Glomerular visceral epithelial cell (primary cell): ENCODE measurements around the gene MBOAT2.

Experiments used
- DNase-seq: peaks from one replicate; pipeline ENCODE4 v3.0.0-alpha.2; 2016; ENCODE audit errors: extremely low spot score

MBOAT2 gene

DNA sequence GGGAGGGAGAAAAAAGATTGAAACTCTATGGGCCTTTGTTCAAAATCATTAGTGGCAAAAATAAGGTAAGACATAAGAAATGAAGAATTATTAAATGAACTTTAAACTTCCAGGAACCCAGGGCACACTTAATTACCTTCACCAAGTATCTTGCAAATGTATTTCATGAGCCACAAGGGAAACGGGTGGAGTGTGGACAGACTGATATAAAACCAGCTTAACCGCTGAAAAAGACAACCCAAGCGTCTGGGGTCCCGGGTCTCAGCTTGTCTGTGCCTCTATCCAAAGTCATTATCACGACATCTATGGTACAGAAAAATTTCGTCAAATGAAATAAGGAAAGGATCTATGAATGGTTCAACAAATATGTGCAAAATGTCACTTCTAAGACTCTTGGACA, 13.9 kb upstream of the MBOAT2 start:
- DNase-seq = no peak

DNA sequence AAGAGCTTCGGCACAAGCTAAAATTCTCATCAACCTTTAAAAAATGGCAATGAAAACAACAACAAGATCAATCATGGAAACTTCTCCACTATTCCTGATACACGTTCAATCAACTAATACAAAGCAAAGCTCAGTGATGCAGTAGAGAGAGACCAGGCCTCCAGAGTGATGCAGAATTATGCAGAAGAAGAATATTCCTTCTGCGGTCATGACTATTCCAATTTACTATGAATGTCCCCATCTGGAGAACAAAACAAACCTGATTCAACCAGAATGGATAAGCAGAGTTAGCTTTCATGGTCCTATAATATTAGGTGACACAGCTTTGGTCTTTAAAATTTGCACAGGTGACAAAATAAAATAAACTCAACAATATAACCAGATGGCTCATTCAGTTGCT, 12.5 kb upstream of the MBOAT2 start:
- no peak for DNase-seq

DNA sequence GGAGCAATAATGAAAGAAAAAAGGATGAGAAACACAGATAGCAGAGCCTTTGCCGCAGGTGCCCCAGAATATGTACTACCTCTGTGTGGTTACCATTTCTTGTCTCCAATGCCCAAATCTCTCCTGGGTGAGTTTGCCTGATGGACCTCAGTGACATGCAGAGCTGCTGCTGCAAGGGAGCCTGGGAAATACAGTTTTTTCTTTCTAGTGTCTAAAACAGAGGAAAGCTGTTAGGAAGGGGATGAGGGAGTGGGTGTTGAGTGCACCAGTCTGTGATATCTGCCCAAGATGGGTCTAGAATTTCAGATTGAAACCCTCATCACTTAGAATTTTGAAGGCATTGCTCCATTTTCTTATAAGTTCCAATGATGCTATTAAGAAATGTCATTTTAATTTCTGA, 9.9 kb upstream of the MBOAT2 start:
- DNase-seq = no peak

DNA sequence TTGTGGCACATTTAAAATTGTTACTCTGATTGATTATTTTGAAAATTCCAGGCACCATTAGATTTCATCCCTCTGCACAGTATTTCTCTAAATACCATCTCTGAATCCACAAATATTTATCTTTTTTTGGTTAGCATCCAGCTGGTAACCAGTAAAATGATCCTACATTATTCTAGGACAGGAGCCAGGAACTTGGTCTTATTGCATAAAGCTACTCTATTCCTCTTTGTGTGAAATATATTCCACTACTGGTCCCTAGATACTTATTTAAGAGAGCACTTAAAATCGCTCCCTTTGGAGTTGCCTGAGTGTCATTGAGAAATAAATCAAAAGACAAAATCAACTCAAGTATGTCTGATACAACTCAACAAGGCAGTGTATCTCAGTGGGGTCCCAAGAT, 7.4 kb upstream of the MBOAT2 start:
- no peak for DNase-seq

DNA sequence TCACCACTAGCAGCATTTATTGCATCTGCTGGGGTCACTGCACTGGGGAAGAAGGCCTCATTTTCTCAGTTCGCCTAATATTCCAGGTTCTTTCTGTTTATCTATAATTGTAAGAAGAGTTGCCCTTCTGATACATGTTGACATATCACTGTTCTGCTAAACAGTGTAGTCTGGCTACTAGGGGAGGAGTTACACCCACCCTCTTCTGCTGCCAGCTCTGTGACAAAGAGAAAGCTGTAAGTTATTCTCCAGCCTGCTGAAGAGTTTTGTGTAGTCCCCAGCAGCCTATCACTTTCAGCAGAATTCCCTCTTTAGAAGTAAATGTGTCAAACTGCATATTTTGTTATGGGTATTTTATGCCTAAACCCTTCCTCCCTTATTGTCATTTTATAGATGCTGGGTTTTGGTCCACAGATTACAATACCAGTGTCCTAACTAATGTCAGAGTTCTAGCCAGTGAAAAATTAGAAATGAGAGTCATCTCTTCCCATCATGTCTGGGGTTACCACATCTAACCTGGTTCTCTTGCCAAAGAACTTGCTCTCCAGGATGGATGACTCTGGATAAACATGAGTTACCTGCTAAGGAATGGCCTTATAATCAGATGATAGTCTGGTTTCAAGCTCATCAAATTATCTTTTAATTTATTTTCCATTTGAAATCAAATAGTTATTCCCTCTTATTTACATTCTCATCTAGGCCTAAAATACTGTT, 5.6 kb upstream of the MBOAT2 start:
- DNase-seq = no peak

- DNase-seq = no peak
Observed at GRCh38 chr2:9006368-9006767, 2.9 kb upstream of the MBOAT2 start.

GRCh38 chr2:9004338-9005204, 1.1 kb upstream of the MBOAT2 start:
- DNase-seq = no peak

DNA sequence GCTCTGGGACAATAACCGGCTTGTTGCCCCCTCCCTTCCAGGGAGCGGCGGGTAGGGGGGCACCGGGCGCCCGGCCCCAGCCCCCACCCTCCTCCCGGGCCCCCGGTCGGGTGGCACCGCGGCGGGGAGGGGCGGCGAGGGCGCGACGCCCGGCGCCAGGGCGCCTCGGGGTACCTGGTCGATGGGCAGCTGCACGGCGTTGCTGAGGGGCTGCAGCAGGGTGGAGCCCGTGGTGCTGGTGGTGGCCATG, 193 bp downstream of the MBOAT2 start:
- DNase-seq = no peak

DNA sequence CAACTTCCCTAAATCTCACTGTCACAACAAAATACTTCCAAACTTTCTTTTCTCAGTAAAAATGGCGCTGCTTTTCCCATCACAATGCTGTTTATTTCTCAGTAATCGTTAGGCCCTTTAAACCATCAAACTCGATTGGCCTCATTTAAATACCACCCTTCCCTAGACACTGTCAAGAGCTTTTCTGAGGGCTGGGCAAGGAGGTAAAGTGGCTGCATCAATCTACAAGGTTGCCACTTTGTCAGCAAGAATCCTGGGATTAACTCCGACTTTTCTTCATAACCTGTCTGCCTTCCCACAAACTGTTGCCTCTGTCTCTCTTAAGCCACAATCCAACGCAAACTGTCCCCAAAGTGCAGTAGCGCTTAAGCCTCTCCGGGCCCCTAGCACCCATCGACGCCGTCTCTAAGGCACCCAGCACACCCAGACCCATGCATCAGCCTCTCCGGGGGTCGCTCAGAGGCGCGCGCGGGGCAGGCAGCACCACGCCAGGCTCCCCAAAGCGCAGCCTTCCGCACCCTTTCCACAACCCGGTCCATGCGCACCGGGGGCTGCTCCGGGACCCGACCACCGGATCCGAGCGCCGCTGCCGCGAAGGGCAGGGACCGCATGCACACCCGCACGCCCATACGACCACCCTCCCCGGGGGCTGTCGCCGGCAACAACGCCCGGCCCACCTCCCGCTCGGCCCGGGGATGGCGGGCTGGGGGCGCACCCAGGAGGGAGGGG, 683 bp downstream of the MBOAT2 start:
- DNase-seq = no peak

DNA sequence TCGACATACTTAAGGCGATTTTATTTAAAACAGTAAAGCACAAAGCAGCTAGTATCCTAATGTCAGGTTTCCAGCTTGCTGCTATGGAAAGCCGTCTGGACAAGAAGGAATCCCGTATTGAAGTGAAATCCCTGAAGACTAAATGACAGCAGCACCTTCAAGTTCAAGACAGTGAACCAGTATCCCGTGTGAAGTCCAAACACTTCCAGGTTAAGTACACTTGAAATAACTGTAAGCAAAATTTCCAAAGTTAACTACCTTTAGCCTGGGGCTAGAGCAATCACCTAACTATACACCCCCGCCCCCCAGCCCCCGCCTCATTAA, 1.2 kb downstream of the MBOAT2 start:
- DNase-seq = no peak

GRCh38 chr2:9001778-9002177, 1.7 kb downstream of the MBOAT2 start:
- no peak for DNase-seq

DNA sequence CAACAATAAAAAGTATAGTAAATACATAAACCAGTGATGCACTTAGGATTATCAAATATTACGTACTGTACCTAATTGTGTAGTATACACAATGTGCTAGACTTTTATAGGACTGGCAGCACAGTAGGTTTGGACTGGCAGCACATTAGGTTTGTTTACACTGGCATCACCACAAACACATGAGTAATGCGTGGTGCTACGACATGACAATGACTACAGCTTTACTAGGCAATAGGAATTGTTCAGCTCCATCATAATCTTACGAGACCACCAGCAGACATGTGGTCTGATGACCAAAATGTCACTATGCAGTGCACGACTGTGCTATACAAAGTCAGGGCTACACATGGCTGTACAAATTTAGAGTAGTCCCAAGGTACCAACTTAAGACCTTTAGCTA, 2.3 kb downstream of the MBOAT2 start:
- DNase-seq = no peak

GRCh38 chr2:9000442-9000841, 3.0 kb downstream of the MBOAT2 start:
- DNase-seq = no peak

GRCh38 chr2:8999797-9000196, 3.7 kb downstream of the MBOAT2 start:
- peak; percentile 32 for DNase-seq

DNA sequence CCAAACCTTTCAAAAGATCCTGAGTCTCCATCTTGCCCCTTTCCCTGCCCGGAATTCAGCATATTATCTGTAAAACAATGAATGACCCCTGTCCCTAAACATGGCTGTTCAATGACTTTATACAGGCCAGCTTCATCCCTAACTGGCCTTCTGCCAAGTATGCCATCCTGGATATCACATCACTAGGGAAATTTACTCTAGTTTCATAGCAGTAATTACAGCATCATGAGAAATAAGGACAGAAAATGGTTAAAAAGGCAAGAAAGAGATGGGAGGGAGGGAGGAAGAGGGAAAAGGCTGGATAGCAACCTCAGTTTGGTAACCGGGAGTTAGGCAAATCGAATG, 4.4 kb downstream of the MBOAT2 start:
- DNase-seq = no peak

GRCh38 chr2:8998418-8999101, 4.9 kb downstream of the MBOAT2 start:
- DNase-seq = no peak

GRCh38 chr2:8997631-8998030, 5.9 kb downstream of the MBOAT2 start:
- DNase-seq = no peak

GRCh38 chr2:8997108-8997507, 6.4 kb downstream of the MBOAT2 start:
- DNase-seq = no peak

GRCh38 chr2:8996006-8996405, 7.5 kb downstream of the MBOAT2 start:
- DNase-seq = no peak

GRCh38 chr2:8994386-8994785, 9.1 kb downstream of the MBOAT2 start:
- no peak for DNase-seq

GRCh38 chr2:8993902-8994278, 9.6 kb downstream of the MBOAT2 start:
- DNase-seq = no peak

- DNase-seq = peak; percentile 36
Observed at GRCh38 chr2:8993196-8993901, 10.1 kb downstream of the MBOAT2 start.
